Measurements from ENCODE around the gene PTPRN2. TPM values are rescaled to one million over a fixed set of nuclear protein-coding genes. Genes with fewer than 3 reads are reported as not detected.

The PTPRN2 gene
- total RNA-seq, 1 experiment from 2014 or later: 2.1 TPM

GRCh38 chr7:157671358-157672255, 916.0 kb downstream of the PTPRN2 start:
- ChIA-PET RAD21 (ENCODE audit: low non-redundant PET in 1 of 2, low total read pairs in 2 of 2, uncharacterized antibody in 2 of 2, unreplicated experiment in 2 of 2) (no interaction called here), CTCF (no interaction called here), POLR2A (no interaction called here)
- Histone ChIP-seq H3K4me3 (replicated peaks in 1 of 2; ENCODE audit: low read depth in 1 of 2, low read length in 2 of 2) (no peak overlapping the region), H3K4me1 (ENCODE audit: control insufficient read depth in 1 of 2, insufficient read depth in 2 of 2, low read length in 2 of 2) (peaks cover 16 to 23% of the 10 kb centered on the region in 2 experiments), H3K9me3 (ENCODE audit: control insufficient read depth in 1 of 2, insufficient read depth in 1 of 2, low read depth in 1 of 2, low read length in 2 of 2) (no peaks in the 10 kb centered on the region), H4K20me1 (ENCODE audit: insufficient read depth) (no peaks in the 10 kb centered on the region), H3K79me2 (ENCODE audit: insufficient read depth, low read length) (no peaks in the 10 kb centered on the region), H3K9me2 (ENCODE audit: insufficient read depth) (no peaks in the 10 kb centered on the region), H3K9ac (ENCODE audit: low read length) (no peak overlapping the region), H2AFZ (ENCODE audit: low read depth, low read length, poor library complexity, severe bottlenecking) (no peak overlapping the region), H3K27me3 (ENCODE audit: insufficient read depth, low read length) (no peaks in the 10 kb centered on the region), H3K4me2 (ENCODE audit: low read length) (peak overlapping the region; percentile 48), H3K36me3 (ENCODE audit: control insufficient read depth in 1 of 2, insufficient read depth in 2 of 2, low read length in 2 of 2) (no peaks in the 10 kb centered on the region), H3K27ac (ENCODE audit: low read depth, low read length) (no peak overlapping the region)
- BruUV-seq (replicated peaks): no TSS peak
- intact Hi-C loops (cut with micrococcal nuclease): no loop called here
- no peak for DNase-seq (ENCODE audit: low read depth, low spot score)
- TF ChIP-seq, protein P1, sequence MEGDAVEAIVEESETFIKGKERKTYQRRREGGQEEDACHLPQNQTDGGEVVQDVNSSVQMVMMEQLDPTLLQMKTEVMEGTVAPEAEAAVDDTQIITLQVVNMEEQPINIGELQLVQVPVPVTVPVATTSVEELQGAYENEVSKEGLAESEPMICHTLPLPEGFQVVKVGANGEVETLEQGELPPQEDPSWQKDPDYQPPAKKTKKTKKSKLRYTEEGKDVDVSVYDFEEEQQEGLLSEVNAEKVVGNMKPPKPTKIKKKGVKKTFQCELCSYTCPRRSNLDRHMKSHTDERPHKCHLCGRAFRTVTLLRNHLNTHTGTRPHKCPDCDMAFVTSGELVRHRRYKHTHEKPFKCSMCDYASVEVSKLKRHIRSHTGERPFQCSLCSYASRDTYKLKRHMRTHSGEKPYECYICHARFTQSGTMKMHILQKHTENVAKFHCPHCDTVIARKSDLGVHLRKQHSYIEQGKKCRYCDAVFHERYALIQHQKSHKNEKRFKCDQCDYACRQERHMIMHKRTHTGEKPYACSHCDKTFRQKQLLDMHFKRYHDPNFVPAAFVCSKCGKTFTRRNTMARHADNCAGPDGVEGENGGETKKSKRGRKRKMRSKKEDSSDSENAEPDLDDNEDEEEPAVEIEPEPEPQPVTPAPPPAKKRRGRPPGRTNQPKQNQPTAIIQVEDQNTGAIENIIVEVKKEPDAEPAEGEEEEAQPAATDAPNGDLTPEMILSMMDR (IDR thresholded peaks at IDR 0.05 in 2 of 3, conservative IDR thresholded peaks at IDR 0.05 in 1 of 3; ENCODE audit: borderline replicate concordance in 1 of 3, insufficient read depth in 1 of 3, low read depth in 2 of 3, low read length in 2 of 3): no peak
- TF ChIP-seq EZH2 (IDR thresholded peaks at IDR 0.05) (no peak), TCF7L2 (IDR thresholded peaks at IDR 0.05; ENCODE audit: borderline replicate concordance, extremely low read depth, insufficient read depth, insufficient read length) (no peak), SP1 (IDR thresholded peaks at IDR 0.05; ENCODE audit: low read depth) (no peak), ZNF274 (IDR thresholded peaks at IDR 0.05; ENCODE audit: low read depth, low read length) (no peak), CEBPB (IDR thresholded peaks at IDR 0.05; ENCODE audit: low read depth) (no peak), FOSL1 (IDR thresholded peaks at IDR 0.05; ENCODE audit: low read depth) (no peak), EGR1 (IDR thresholded peaks at IDR 0.05; ENCODE audit: low read depth) (no peak), SRF (IDR thresholded peaks at IDR 0.05; ENCODE audit: low read depth) (no peak), EZH2phosphoT487 (IDR thresholded peaks at IDR 0.05; ENCODE audit: borderline replicate concordance) (no peak), SIN3A (IDR thresholded peaks at IDR 0.05; ENCODE audit: low read depth) (no peak), POLR2A (IDR thresholded peaks at IDR 0.05; ENCODE audit: borderline replicate concordance, extremely low read depth, insufficient read depth, insufficient read length) (no peak), MAX (IDR thresholded peaks at IDR 0.05) (no peak)
- no peak for ATAC-seq
